Activated naive CD4-positive, alpha-beta T cell treated with anti-CD3 and anti-CD28 coated beads, Interleukin-2, amount 10 ng/mL, durations not matched to agents 7 days and 5 days (primary cell): ENCODE results near the gene MSI2.
A peak's percentile ranks its signal among the peaks of the same experiment; 100 is the strongest.

ENCODE experiments used
- CTCF ChIA-PET: fragments of 350-600 bp; sonication (Branson Sonifier 250); formaldehyde crosslinking; loops from one replicate; lab custom pipeline; 2021; ENCODE audit warnings: antibody characterized with exemption; lab: Charles Lee
- DNase-seq: peaks from one replicate; pipeline ENCODE4 v3.0.0-alpha.2; 2020
- H3K27ac Mint-ChIP-seq: one replicate; pipeline ENCODE4 v1.8.0; 2021; ENCODE audit warnings: mild to moderate bottlenecking, moderate library complexity, mixed read lengths
- H3K27me3 Mint-ChIP-seq: one replicate; pipeline ENCODE4 v1.8.0; 2021; ENCODE audit warnings: mild to moderate bottlenecking, mixed read lengths
- H3K36me3 Mint-ChIP-seq: one replicate; pipeline ENCODE4 v1.8.0; 2021; ENCODE audit warnings: mixed read lengths
- H3K4me1 Mint-ChIP-seq: one replicate; pipeline ENCODE4 v1.8.0; 2021; ENCODE audit warnings: mixed read lengths
- H3K4me3 Mint-ChIP-seq: one replicate; pipeline ENCODE4 v1.8.0; 2021; ENCODE audit warnings: mild to moderate bottlenecking, moderate library complexity, mixed read lengths
- H3K9me3 Mint-ChIP-seq: one replicate; pipeline ENCODE4 v1.8.0; 2021; ENCODE audit warnings: mixed read lengths

Gene MSI2

DNA sequence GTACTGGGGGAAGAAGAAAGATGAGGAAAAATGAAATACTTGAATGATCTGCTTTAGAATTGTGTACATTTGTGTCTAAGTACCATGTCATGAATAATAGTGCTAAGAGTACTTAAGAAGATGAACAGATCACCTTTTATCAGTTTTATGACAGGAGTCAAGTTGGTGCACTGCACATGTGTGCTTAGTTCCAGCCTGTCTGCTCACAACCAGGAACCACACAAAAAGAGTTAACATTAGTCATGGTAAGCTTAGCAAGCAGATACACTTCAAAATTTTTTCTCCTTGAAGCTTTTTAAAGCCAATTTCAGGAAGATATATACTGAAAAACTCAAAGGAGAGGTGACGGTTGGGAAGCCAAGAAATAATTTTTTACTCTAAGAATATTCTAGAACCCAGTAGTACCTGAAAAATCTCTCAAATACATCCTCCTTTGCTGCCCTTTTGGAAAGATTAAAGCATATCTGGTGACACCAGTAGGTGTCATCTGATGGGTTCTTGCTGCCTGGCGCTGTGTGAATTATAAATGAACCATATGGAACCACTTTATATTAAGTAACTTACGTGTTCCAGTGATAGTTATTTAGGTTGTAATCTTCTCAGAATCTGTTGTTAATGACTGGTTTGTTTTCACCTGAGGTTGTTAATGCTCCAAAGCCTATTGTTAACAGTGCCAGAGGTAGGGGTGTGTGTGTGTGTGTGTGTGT is 93.4 kb downstream of the MSI2 start:
- Mint-ChIP-seq H3K36me3 (peaks cover 44% of the 10 kb centered on the region), H3K4me3 (no peak overlapping the region), H3K4me1 (peaks cover 16% of the 10 kb centered on the region), H3K27me3 (no peaks in the 10 kb centered on the region), H3K9me3 (no peaks in the 10 kb centered on the region), H3K27ac (peak overlapping the region; percentile 17)
- CTCF ChIA-PET = no interaction called here
- DNase-seq = no peak

DNA sequence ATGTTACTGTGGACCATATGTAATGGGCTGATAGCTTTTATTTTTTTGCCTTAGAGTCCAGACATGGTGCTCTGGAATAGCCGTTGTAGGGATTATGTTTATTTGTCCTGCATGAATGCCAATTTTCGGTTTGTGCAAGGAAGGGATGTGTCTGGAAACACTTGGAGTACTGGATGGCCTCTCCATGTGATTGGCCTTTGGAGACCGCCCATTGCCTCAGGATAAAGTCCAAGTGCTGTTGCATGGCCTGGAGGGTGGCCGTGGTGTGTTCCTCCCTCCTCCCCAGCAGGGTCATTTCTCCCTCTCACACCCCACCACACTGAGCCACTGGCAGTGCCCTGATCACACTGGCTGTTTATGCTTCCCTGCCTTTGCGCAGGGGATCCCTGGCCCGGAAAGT is 93.9 kb downstream of the MSI2 start:
- H3K4me1 Mint-ChIP-seq = peaks cover 21% of the 10 kb centered on the region
- no peak overlapping the region for H3K4me3 Mint-ChIP-seq
- CTCF ChIA-PET = no interaction called here
- H3K36me3 Mint-ChIP-seq = peaks cover 44% of the 10 kb centered on the region
- H3K9me3 Mint-ChIP-seq = no peaks in the 10 kb centered on the region
- no peak for DNase-seq
- H3K27ac Mint-ChIP-seq = no peak overlapping the region
- H3K27me3 Mint-ChIP-seq = no peaks in the 10 kb centered on the region

- DNase-seq = no peak
- Mint-ChIP-seq H3K4me1 (peaks cover 43% of the 10 kb centered on the region), H3K27ac (no peak overlapping the region), H3K9me3 (no peaks in the 10 kb centered on the region), H3K27me3 (no peaks in the 10 kb centered on the region), H3K36me3 (peaks cover 41% of the 10 kb centered on the region), H3K4me3 (no peak overlapping the region)
- CTCF ChIA-PET = interaction anchor here (1.5 kb wide), 1 partner anchor 109 kb away, joined by 5 read pairs; no protein-coding TSS in a partner anchor
Observed at GRCh38 chr17:57352665-57353175, 96.4 kb downstream of the MSI2 start.

- H3K27me3 Mint-ChIP-seq = no peaks in the 10 kb centered on the region
- H3K4me1 Mint-ChIP-seq = peaks cover 51% of the 10 kb centered on the region
- H3K9me3 Mint-ChIP-seq = no peaks in the 10 kb centered on the region
- no peak overlapping the region for H3K4me3 Mint-ChIP-seq
- CTCF ChIA-PET = interaction anchor here (1.2 kb wide), 1 partner anchor 112 kb away, joined by 5 read pairs; no protein-coding TSS in a partner anchor
- H3K36me3 Mint-ChIP-seq = peaks cover 26% of the 10 kb centered on the region
- no peak for DNase-seq
- peak overlapping the region; percentile 79 for H3K27ac Mint-ChIP-seq
Observed at GRCh38 chr17:57354673-57355072, 98.3 kb downstream of the MSI2 start.

GRCh38 chr17:57355090-57355859 is 99.0 kb downstream of the MSI2 start:
- no peaks in the 10 kb centered on the region for H3K9me3 Mint-ChIP-seq
- peak overlapping the region; percentile 7 for H3K27ac Mint-ChIP-seq
- H3K4me1 Mint-ChIP-seq = peaks cover 51% of the 10 kb centered on the region
- H3K4me3 Mint-ChIP-seq = no peak overlapping the region
- CTCF ChIA-PET = interaction anchor here (1.2 kb wide), 1 partner anchor 112 kb away, joined by 5 read pairs; no protein-coding TSS in a partner anchor
- no peak for DNase-seq
- H3K36me3 Mint-ChIP-seq = peaks cover 23% of the 10 kb centered on the region
- no peaks in the 10 kb centered on the region for H3K27me3 Mint-ChIP-seq

DNA sequence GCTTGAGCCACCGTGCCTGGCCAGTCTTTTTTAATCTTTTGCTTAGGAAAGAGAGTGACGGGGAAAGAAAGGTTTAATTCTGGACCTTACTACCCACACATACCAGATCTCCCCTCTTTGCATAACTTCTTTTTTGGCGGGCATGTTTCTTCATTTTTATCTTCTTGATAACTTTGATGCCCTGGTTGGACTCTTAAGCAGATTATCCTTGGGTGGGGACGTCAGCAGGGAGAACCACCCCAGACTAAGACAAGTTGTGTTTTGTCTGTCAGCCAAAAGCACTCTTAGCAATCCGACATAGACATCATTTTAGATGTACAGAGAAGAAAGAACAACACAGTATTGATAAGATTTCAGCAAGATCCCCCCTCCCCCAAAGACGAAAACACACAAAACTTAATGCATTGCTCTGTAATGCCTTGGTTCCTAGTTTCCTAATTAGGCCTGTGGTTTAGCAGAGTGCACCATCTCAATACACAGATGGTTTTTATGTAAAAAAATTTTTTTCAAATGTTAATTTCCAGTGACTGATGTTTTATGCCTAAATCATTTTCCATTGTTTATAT is 99.9 kb downstream of the MSI2 start:
- CTCF ChIA-PET = no interaction called here
- DNase-seq = no peak

DNA sequence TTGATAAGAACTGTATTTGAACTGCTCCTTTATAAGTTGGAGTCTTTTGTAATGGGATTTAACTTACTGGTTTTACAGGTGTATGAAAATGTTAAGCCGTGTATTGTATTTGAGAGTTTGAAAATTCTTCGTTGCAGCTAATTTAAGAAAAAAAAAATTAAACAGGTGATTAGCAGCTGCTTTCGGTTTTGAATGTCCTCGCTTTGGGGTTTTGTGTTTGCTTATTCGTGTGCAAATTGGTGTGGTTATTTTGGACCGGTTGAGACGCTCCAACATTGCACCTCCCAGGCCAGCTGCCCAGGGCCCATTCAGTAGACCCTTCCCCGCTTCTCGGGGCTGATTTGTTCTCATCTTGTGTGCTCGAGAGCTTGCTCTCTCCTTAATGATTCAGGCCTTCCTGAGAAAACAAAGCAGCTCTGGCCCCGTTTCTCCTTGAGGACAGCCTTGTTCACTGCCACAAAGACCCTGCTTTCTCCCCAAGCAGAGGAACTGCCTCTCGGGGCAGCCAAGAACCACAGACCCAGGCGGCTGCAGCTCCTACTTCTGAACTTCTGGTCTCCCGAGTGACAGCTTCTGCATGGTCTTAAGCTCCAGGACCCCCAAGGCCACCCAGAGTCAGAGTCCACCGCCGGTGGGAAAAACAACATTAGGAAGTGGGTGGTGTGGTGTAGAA is 100.5 kb downstream of the MSI2 start:
- CTCF ChIA-PET = interaction anchor here (0.7 kb wide), 1 partner anchor 195 kb away, joined by 3 read pairs; no protein-coding TSS in a partner anchor
- no peak for DNase-seq
- H3K36me3 Mint-ChIP-seq = peaks cover 14% of the 10 kb centered on the region
- H3K27ac Mint-ChIP-seq = peak overlapping the region; percentile 77
- no peaks in the 10 kb centered on the region for H3K9me3 Mint-ChIP-seq
- peaks cover 51% of the 10 kb centered on the region for H3K4me1 Mint-ChIP-seq
- H3K4me3 Mint-ChIP-seq = no peak overlapping the region
- H3K27me3 Mint-ChIP-seq = no peaks in the 10 kb centered on the region

More for the DNA sequence above, 99.9 kb downstream of the MSI2 start:
- H3K4me1 Mint-ChIP-seq = peaks cover 51% of the 10 kb centered on the region
- no peak overlapping the region for H3K4me3 Mint-ChIP-seq
- no peaks in the 10 kb centered on the region for H3K27me3 Mint-ChIP-seq
- no peaks in the 10 kb centered on the region for H3K9me3 Mint-ChIP-seq
- H3K27ac Mint-ChIP-seq = no peak overlapping the region
- peaks cover 15% of the 10 kb centered on the region for H3K36me3 Mint-ChIP-seq

DNA sequence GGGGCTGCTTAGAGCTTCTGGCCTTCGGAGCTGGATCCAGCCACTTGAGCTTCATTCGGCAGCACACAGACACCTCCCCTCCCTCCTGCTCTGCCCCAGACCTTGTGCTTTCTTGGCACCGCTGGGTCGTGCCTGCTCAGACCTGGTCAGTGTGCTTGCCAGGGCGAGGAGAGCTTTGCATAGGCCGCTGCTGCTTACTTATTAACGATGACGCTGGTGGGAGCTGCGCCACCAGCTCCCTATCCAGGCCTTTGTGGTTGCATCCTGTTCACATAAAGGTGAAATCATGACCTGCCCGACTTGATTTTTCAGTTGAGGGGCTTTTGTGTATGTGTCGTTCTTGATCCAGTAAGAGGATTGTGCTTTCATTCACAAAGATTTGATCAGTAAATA is 101.1 kb downstream of the MSI2 start:
- no peak overlapping the region for H3K4me3 Mint-ChIP-seq
- H3K27me3 Mint-ChIP-seq = no peaks in the 10 kb centered on the region
- peaks cover 51% of the 10 kb centered on the region for H3K4me1 Mint-ChIP-seq
- CTCF ChIA-PET = interaction anchor here (0.7 kb wide), 1 partner anchor 195 kb away, joined by 3 read pairs; no protein-coding TSS in a partner anchor
- no peaks in the 10 kb centered on the region for H3K9me3 Mint-ChIP-seq
- DNase-seq = no peak
- H3K27ac Mint-ChIP-seq = no peak overlapping the region
- H3K36me3 Mint-ChIP-seq = peaks cover 14% of the 10 kb centered on the region

DNA sequence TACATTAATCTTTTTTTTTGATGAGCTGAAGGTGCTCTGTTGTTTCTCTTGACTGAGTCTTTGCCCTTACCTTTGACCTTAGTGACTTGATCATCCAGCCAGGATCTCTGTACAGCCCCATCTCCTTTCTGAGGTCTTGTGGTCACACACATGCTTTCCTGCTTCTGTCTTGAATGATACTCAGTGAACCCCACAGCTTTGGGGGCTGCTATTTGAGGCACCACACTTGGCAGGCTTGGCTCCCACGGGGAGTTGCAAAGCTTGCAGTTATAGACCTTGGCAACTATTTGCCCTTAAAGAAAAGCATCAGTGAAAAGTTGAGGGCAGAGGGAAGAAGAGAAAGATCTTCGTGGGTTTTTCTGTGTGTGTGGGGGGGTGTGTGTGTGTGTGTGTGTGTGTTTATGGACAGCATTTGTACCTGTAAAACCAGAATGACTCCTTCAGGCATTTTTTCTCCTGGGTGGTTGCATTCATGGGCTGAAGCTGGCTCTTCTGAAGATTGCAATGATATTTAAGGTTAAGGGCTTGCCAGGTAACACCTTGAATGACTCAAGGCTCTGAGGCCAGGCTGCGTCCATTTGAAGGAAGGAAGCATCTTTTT is 101.6 kb downstream of the MSI2 start:
- Mint-ChIP-seq H3K9me3 (no peaks in the 10 kb centered on the region), H3K36me3 (peaks cover 12% of the 10 kb centered on the region), H3K4me1 (peaks cover 51% of the 10 kb centered on the region), H3K4me3 (no peak overlapping the region), H3K27me3 (no peaks in the 10 kb centered on the region), H3K27ac (no peak overlapping the region)
- CTCF ChIA-PET = interaction anchor here (0.7 kb wide), 1 partner anchor 194 kb away, joined by 3 read pairs; no protein-coding TSS in a partner anchor
- DNase-seq = no peak

DNA sequence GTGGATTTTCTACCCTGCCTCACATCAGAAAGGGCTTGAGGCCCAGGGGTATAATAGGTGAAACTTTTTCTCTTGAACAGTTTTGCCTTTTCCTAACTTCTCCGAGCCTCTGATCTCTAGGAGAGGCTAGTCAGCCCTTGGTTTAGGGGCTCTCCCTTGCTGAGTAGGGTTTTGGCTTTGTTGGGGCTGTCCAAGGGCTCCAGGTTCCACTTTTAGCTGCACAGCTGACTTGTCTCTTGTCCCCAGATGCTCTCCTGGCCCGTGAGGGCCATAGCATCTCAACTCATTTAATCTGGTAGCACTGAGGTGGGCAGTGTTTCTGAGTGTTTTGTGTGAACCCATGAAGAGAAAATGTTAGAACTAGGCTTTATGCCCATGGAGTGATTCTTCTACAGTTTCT is 103.9 kb downstream of the MSI2 start:
- Mint-ChIP-seq H3K4me3 (no peak overlapping the region), H3K4me1 (peaks cover 29% of the 10 kb centered on the region), H3K9me3 (no peaks in the 10 kb centered on the region), H3K36me3 (peaks cover 9% of the 10 kb centered on the region), H3K27me3 (no peaks in the 10 kb centered on the region), H3K27ac (no peak overlapping the region)
- CTCF ChIA-PET = no interaction called here
- DNase-seq = no peak

DNA sequence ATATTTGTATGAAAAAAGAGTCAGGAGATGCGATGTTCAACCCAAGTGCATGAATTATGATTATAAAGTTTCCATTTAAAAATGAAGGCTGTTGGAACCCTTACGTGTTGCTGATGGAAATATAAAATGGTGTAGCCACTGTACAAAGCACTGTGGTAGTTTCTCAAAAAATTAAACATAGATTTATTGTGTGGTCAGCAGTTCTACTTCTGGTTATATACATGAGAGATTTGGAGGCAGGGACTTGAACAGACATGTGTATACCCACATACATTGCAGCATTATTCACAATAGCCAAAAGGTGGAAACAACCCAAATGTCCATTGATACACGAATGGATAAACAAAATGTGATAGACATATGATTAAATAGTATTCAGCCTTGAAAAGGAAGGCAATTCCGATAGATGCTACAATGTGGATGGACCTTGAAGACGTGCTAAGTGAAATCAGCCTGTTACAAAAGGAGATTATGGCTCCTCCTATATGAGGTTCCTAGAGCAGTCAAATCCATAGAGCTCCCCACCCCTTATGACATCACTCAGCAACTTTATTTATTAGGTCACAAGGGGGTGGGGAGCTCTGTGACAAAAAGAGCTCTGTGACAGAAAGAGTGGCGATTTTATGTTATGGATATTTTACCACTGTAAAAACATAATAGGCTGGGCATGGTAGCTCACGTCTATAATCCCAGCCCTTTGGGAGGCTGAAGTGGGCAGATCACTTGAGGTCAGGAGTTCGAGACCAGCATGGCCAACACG is 106.7 kb downstream of the MSI2 start:
- H3K4me1 Mint-ChIP-seq = peaks cover 5% of the 10 kb centered on the region
- no peaks in the 10 kb centered on the region for H3K9me3 Mint-ChIP-seq
- no peak overlapping the region for H3K27ac Mint-ChIP-seq
- H3K4me3 Mint-ChIP-seq = no peak overlapping the region
- H3K27me3 Mint-ChIP-seq = no peaks in the 10 kb centered on the region
- CTCF ChIA-PET = no interaction called here
- H3K36me3 Mint-ChIP-seq = peaks cover 8% of the 10 kb centered on the region
- no peak for DNase-seq

GRCh38 chr17:57363580-57363979 is 107.3 kb downstream of the MSI2 start:
- CTCF ChIA-PET = no interaction called here
- H3K27me3 Mint-ChIP-seq = no peaks in the 10 kb centered on the region
- no peaks in the 10 kb centered on the region for H3K4me1 Mint-ChIP-seq

More at GRCh38 chr17:57363580-57363979, 107.3 kb downstream of the MSI2 start:
- Mint-ChIP-seq H3K9me3 (no peaks in the 10 kb centered on the region), H3K27ac (no peak overlapping the region), H3K36me3 (peaks cover 8% of the 10 kb centered on the region), H3K4me3 (no peak overlapping the region)
- DNase-seq = no peak
